Bladder microvascular endothelial cell (primary cell): ENCODE measurements around the gene FAM90A1. TPM values are rescaled to one million over a fixed set of nuclear protein-coding genes. Genes with fewer than 3 reads are reported as not detected.

Source experiments
- total RNA-seq: library from RNA; depleted of rRNA; stranded (reverse); fragments of >200 nt; gene quantifications from 2 replicates; pipeline ENCODE4 v1.2.3, GENCODE V29; 2014

FAM90A1 gene, protein sequence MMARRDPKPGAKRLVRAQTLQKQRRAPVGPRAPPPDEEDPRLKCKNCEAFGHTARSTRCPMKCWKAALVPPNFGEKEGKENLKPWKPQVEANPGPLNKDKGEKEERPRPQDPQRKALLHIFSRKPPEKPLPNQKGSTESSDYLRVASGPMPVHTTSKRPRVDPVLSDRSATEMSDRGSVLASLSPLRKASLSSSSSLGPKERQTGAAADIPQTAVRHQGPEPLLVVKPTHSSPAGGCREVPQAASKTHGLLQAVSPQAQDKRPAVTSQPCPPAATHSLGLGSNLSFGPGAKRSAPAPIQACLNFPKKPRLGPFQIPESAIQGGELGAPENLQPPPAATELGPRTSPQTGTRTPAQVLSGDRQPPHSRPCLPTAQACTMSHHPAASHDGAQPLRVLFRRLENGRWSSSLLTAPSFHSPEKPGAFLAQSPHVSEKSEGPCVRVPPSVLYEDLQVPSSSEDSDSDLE
- total RNA-seq: not detected in 2 replicates

DNA sequence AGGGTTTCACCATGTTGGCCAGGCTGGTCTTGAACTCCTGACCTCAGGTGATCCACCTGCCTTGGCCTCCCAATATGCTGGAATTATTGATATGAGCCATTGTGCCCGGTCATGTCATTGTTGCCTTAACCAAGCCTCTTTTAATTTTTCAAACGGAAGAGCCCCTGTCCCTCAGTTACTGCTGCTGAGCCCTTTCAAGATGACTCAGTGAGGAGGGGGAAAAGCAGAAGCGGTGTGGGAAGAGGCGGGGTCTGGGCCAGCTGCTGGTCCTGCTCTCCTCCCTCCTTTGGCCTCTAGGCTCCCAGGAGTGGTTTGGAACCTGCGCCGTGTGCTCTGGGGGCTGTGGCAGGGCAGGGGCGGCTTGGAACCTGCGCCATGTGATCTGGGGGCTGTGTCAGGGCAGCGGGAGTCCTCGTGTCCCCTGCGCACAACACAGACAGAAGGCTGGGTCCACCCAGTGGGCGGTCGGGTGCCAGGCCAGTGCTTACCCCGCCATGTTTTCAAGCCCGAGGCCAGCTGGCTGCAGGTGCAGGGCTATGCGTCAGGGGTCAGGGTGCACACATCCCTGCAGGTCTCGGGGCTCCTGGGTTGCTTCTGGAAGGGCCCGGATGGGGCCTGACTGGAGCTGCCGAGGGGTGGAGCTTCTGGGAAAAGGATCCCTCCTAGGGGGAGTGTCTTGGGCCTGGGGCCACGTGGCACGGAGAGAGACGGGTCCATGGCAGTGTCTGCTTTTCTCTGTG is at the start of gene FAM90A1:
TSS of gene FAM90A1 (minus strand) at position 627 of the 740 bp plus-strand sequence. CDS start 2,786 bp downstream, outside the sequence.

Other genes with a start within 250 kb of the FAM90A1 start
- gene FOXJ2, start 194.9 kb downstream of the FAM90A1 start, total RNA-seq: 3.4 and 5.7 TPM in 2 replicates
- 0.06 TPM in 1 of 2 replicates, not detected in the other for gene C3AR1, start 161.3 kb downstream of the FAM90A1 start, total RNA-seq
- gene NECAP1, start 145.3 kb downstream of the FAM90A1 start, total RNA-seq: 17.0 and 45.2 TPM in 2 replicates
- 0.19 TPM in 1 of 2 replicates, not detected in the other for gene CLEC4A, start 104.0 kb downstream of the FAM90A1 start, total RNA-seq
- gene ZNF705A, start 70.6 kb downstream of the FAM90A1 start, total RNA-seq: under 0.01 and 0.16 TPM in 2 replicates
- gene CLEC6A, start 228.3 kb upstream of the FAM90A1 start, total RNA-seq: not detected in 2 replicates